GM21528 (cell line): ENCODE measurements around the gene SLC22A5.
"Not testable (repeated sequence)": the region's sequence is repeated elsewhere in the genome, so short reads cannot be mapped to it uniquely, and the experiment has no call there.

Experiments used
- ATAC-seq: cut with Tn5 transposase; IDR thresholded peaks from one replicate; pipeline ENCODE4 v1.9.1; 2021; ENCODE audit warnings: mild to moderate bottlenecking, moderate library complexity; ENCODE audit not compliant: unreplicated experiment, low FRiP score

The SLC22A5 gene

DNA sequence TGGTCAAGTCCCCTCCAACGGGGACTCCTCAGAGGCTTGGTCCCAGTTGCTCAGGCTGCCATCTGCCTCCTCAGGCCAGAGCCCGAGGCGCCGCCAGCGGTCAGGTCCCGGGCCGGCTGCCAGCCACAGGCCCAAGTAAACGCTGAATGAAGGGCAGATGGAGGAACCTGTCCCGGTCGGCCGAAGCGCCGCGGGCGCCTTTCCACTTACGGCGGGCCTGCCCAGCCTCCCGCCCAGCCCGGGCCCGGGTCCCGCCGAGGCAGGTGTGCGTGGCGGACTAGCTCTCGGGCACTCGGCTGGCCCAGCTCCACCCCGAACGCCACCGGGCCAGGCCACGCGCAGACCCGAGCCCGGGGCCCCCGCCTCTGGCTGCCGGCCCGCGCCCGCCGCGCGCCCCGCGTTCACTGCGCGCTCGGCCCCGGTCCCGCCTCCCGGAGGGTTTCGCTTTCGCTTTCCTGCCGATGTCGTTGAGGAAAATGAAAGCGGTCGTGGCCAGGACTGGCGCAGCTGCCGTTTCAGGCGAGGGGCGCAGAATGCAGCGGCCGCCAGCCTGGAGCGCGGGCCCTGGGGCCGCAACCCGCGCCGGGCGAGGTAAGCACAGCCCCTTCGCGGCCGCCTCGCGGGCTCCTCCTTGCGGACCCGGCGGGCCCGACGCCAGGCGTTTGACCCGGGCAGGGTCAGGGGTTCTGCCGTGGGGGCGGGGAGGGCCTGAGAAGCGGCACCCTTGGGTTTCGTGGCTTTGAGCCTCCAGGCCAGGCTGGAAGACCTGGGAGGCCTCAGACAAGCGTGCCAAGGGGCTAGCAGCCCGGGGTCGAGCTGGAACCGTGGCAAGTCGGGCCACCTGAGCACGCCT lies 41.2 kb downstream of the SLC22A5 start:
- peak; percentile 69 for ATAC-seq

DNA sequence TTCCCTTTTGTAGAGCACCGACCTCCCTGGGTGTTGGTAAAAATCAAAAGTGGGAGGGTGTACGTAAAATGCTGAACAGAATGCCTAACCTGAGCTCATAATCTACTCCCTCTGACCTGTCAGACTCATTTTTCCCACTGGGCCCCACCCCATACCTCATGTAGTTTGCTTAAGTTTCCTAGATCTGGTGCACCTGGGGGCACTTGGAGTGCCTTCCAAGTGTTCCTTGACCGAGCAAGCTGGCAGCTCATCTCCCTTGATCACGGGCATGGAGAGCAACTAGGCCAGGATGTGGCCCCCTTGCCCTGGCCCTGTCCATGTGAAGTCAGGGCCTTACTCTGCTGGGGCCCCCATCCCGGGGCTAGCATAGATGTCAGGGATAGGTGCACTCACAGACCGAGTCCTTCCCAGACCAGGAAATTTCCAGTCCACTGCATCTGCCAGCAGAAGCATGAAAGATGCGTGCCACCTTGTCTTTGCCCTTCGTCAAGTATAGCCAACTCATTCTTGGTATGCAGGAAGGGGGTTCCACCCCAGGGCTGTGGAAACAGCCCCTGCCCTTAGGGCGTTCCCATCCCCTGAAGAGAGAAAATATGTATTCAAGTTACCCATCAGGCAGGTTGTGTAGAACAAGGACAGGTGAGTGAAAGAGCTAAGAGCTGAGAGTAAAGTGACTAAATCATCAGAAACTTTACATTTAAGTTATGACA lies 41.9 kb downstream of the SLC22A5 start:
- peak; percentile 16 for ATAC-seq

DNA sequence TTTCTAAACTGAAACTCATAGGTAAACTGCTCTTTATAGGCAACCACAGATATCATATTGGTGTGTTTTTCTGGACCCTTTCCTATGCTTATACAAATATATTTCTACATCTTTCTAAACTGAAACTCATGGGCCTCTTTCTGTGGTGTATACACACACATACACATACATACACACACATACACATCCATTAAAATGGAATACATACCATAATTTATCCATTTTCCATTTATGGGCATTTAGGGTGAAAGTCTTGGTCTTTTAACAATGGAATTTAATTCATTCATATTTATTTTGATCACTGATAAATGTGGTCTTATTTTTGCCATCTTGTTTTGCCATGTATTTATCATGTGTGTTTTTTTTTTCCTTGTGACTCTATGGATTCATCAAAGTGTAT lies 44.1 kb downstream of the SLC22A5 start:
- no peak for ATAC-seq

DNA sequence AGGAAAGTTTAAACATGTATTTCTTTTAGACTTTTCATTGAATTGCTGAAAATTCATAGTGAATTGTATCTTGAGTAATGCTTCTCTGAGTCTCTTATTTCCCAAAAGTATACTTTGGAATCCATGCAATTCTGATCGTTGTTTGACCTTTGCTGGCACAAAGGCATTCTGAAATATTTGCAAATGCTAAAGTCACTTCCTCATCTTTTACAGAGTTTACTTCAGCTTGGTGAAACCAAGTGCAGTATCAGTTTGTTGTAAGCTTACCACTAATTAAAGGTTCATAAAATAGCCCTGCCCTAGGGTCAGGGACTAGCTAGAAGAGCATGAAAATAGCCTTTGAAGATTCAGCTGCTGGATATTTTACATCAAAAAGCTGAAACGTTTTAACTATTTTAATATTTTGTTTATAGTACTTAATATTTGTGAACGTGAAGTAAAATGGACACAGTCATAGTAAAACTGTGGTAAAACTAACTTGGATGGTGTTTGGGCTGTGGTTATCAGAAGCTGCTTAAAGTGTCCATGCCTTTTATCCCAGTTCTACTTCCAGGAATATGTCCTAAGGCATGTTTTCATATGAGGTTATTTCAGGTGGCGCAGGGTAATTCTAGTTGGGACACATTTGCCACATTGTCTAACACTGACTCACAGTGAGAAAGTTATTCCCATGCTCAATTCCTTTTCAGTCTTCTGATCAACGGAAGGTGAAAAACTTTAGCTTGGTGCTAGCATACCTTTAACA lies 45.3 kb downstream of the SLC22A5 start:
- ATAC-seq: no peak

DNA sequence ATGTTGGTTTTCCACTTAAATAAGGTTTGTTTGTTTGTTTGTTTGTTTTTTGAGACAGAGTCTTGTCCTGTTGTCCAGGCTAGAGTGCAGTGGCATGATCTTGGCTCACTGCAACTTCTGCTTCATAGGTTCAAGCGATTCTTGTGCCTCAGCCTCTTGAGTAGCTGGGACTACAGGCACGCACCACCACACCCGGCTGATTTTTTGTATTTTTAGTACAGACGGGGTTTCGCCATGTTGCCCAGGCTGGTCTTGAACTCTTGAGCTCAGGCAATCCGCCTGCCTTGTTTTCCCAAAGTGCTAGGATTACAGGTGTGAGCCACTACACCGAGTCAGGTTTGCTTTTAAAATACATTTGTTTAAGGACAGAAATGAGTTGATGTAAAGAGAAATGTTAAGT lies 46.0 kb downstream of the SLC22A5 start:
- ATAC-seq: not testable (repeated sequence)

DNA sequence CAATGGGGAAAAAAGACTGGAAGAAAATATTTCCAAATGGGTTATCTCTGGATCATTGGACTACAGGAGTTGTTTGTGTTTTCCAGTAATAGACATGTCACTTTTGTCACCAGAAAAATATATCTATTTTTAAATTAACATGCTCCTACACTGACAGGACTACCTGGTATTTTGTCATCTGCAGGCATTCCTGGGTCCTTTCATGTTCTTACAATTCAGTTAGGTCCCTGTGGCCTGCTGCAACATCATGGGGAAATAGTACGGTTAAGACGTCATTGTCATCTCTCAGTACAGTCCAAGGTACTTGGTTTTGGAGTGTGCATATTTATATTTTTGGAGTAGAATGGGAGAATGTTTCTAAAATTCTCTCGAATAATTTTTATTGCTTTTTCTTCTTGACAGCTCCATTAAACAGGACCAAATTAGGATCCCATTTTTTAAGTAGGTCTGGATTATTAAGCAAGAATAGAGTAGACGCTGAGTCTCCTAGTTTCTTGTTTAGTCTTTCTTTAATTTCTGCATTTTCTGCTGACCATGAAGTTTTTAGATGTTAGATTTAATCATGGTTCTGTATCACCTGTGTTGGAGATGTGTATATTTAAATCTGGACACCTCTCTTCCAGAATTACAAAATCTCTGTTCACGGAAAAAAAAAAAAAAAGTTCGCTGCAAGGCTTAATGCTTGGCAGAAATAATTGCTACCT lies 46.9 kb downstream of the SLC22A5 start:
- no peak for ATAC-seq

DNA sequence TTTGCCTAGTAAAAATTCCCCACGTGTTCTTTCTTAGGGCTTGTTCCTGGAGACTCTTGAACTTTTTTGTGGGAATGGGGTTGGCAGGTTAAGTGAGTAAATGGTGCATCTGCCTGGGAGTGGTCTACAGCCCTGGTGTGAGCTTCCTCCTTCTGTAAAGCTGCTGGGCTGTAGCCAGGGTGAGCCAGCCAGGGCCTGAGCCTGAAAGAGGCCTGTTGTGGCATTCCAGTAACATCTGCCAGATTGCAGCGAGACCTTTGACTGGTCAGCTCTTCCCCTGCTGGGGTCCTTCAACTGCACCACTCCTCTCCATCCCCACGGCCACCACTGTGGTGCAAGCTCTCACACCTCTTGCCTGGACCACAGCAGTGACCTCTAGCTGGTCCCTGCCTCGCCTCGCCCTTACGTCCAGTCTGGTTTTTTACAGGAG lies 47.5 kb downstream of the SLC22A5 start:
- no peak for ATAC-seq

DNA sequence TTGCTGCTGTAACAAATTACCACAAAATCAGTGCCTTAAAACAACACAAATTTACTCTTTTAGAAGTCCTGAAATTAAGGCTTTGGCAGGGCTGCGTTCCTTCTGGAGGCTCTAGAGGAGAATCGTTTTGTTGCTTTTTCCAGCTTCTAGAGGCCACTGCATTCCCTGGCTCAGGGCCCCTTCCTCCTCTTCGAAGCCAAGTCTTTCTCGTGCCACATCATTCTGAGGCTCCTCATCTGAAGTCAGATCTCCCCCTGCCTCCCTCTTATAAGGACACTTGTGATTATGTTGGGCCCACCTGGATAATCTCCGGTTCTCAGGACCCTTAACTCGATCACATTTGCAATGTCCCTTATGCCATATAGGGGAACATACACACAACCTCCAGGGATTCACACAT lies 48.0 kb downstream of the SLC22A5 start:
- ATAC-seq: no peak

DNA sequence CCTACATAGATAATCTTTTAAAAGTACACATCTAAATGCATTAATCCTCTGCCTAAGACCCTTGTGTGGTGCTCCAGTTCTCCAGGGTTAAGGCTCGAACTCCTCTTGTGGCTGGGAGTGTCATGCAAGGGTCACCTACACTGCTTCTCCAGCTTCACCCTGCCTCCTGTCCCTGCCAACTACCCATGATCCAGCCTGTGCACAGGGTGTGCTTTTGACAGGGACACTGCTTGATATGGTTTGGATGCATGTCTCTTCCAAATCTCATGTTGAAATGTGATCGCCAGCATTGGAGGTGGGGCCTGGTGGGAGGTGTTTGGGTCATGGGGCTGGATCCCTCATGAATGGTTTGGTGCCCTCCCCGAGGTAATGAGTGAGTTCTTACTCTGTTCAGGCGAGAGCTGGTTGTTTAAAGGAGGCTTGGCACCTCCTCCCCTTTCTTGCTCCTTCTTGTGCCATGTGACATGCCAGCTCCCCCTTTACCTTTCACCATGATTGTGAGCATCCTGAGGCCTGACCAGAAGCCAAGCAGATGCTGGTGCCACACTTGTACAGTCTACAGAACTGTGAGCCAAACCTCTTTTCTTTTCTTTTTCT lies 48.5 kb downstream of the SLC22A5 start:
- no peak for ATAC-seq

DNA sequence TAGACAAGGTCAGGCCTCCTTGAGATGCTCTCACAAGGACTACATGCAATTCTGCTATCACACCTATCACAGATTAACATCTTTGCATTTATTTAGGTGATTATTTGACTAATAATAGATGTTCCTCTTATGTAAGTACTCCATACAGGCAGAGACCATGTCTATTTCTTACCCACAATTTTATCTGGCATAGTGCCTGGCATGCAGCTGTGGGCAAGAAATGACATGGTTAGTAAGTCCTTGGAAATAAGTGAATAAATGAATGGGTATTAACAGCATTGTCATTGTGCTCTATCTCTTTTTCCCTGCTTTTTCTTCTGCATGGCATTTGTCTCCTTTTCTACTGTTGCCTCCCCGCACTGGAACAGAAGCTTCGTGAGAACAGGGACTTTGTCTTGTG lies 49.4 kb downstream of the SLC22A5 start:
- no peak for ATAC-seq

DNA sequence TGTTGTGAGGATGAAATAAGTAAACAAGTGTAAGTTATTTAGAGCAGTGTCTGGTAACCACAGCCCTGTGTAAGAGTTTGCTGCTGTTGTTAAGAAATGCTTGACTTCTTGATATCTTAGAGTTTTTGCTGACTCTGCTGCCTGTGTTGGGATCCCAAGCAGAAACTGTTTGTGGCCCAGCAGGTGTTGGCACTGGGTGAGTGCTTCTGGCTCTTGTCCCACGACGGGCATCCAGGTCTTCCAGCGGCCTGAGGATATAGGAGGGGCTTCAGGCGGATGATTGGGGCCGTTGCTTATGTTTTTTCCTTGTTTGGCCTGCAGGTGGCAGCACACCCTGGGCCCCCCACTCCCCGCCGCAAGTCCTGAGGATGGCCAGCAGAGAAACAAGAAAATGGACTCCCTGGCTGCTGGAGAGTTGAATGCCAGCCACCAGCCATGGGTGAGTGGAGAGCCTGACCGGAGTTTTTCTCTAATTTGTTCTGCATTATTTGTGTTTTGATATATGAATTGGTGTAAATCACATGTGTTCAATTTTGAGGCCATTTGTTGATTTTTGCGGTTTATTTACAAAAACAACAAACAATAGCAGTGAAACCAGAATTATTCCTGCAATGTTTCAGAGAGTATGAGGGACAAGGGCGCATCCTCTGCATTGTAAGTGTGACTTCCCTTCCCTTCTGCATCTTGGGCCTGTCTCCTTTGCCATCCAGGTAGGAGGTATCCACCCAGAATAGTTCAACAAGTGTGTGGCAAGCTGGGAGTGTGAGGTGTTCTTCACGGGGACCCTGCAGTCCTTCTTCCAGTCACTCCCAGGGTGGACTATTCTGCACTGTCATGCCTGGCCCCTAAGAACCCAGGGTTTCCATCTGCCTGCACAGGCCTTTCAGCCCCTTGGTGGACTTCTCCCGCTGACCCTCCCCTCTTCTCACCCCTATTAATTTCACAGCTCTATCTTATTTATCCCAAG lies 50.3 kb downstream of the SLC22A5 start:
- ATAC-seq: no peak

DNA sequence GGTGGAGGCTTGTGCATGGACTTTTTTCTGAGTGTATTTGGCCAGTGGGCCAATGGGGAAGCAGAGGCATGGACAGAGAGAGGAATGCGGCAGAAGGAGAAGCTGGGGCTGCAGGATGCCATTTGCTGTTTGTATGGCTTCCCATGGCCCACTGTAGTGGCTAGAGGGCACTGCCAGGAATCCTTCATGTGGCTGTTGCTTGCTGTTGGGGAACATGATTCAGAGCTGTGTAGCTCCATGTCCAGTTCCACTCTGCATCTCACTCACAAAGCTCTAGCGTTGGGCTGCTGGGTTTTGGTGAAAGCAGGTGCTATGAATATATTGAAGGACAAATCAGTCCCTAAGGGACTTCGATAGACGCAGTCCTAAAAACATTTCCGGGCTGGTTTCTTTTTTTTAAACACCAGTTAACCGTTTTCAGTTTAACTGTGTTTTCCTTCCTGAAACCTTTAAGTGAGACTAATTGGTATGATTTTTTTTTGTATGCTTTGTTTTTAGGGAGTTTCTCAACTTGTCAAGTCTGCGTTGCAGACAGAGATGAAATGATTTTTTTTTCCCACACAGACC lies 51.3 kb downstream of the SLC22A5 start:
- ATAC-seq: no peak

DNA sequence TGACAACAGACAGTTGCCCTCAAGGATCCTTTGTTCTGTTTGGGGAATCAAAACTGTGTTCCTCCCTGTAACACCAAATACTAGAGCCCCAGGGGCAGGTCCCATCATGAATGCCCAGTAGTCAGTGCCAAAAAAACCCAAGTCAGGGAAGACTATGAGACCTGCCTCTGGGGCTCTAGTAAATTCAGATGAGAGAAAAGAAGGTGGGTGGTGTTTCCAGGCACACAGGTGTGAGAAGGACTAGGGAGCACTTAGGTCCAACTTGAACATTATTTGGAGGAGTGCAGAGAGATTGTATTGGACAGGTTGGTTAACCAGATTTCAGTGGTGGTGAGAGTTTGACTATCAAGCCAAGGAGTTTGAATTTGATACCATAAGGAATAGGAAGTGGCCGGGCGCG lies 52.0 kb downstream of the SLC22A5 start:
- ATAC-seq: no peak

DNA sequence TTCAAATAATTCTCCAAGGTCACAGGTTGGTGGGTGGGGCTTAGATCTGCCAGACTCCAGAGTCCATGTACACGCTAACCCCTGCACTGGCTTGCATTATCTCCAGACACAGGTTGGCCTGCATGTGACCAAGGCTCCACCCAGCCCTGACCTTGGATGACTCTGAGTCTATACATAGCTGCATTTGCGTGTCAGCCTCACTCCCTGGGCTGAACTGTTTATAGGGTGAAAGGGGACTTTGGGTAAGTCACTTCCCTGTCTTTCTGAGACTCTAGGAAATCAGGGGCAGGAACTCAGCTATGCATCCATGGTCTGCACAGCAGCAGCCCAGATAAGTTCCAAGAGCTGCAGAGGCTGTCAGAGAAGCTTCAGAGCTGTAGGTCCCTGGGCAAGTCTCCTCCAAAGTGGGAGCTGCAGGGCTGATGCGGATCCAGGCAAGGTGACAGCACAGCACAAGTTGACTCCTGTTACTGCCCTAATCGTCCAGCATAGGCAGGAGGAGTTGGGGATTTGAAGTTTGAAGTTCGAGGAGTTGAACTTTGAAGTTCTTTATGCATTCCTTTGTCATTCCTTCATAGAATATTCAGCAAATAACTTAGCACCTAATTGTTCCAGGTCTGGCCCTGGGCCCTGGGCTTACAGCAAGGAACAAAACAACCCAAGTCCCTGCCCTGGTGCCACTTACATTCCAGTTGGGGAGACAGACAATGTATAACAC lies 53.4 kb downstream of the SLC22A5 start:
- peak; percentile 26 for ATAC-seq

DNA sequence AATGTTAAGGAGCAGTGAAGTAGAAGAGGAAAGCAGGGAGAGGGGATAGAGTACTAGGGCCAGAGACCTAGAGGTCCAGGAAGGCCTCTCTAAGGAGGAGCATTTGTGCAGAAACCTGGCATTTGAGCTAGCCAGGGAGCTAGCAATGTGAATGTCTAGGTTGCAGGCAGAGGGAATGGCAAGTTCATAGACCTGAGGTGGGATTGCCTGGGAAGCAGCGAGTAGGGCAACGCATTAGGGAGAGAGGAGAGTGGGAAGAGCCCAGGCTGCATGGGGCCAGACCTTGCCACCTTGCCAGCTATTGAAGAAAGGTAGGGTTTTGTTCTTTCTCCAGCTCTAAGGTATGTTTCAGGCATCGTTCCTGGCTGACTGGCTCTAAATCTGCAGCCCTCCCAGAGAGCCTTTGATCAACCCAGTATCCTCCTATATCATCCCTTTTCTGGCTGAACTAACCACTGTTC lies 54.0 kb downstream of the SLC22A5 start:
- no peak for ATAC-seq

DNA sequence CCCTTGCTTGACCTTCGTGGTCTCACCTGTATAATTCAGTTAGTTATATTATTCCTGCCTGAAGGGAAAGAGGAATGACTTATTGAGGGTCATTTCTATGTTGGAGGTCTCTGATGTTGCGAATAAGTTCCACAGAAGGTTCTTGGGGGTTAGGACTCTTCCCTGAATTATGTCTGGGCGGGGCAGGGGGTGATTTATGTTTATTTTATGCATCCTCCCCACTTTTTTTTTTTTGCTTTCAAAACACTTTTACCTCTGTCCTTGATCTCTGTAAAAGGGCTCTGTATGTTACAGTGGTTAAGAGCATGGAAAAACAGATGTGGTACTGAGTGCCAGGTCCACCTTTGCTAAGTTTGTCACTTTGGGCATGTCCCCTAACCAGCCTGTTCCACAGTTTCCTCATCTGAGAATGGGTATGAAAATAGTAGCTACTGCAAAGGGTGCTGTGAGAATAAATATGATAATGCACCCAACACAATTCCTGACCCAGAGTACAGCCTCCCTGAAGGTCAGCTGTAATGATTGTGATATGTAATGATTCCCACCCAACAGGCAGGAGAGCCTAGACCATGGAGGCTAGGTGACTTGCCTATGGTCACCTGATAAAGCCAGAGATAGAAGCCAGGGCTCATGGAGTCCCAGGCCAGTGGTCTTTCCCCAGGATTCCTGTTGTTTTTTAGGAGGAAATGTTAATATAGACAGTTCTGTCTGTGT lies 54.8 kb downstream of the SLC22A5 start:
- ATAC-seq: no peak
